Keratinocyte (primary cell): ENCODE results near the gene KIFC3. TPM values are rescaled to one million over a fixed set of nuclear protein-coding genes. Genes with fewer than 3 reads are reported as not detected.

Experiments
- DNase-seq: peaks from one replicate; pipeline ENCODE4 v3.0.0-alpha.2; 2011; ENCODE audit warnings: low read depth, missing footprints, low spot score
- FAIRE-seq: peaks from 2 replicates; lab custom pipeline; 2011; peaks lifted over from hg19 to GRCh38; lab: Jason Lieb, UNC
- H2AFZ ChIP-seq: 2 replicates; pipeline ENCODE4 v1.6.0; 2012; ENCODE audit warnings: low read length, control low read depth, inconsistent platforms; ENCODE audit not compliant: control insufficient read depth
- H3K27ac ChIP-seq: 2 replicates; pipeline ENCODE4 v1.5.1; 2011; ENCODE audit warnings: low read length; ENCODE audit not compliant: control insufficient read depth, insufficient read depth
- H3K27me3 ChIP-seq: 3 replicates; pipeline ENCODE4 v1.6.0; 2011; ENCODE audit warnings: low read length; ENCODE audit not compliant: control insufficient read depth, insufficient read depth; ENCODE audit errors: extremely low read depth
- H3K36me3 ChIP-seq, 2 experiments: 2 replicates in 1 of 2; 3 replicates in 1 of 2; pipeline ENCODE4 v1.5.1; 2011; ENCODE audit warnings: low read length in 2 of 2, mild to moderate bottlenecking in 1 of 2; ENCODE audit not compliant: control insufficient read depth in 2 of 2, insufficient read depth in 2 of 2; ENCODE audit errors: extremely low read depth in 1 of 2
- H3K4me1 ChIP-seq: 3 replicates; pipeline ENCODE4 v1.5.1; 2011; ENCODE audit warnings: low read length; ENCODE audit not compliant: control insufficient read depth, insufficient read depth; ENCODE audit errors: extremely low read depth
- H3K4me2 ChIP-seq: 3 replicates; pipeline ENCODE4 v1.6.0; 2011; ENCODE audit warnings: low read depth, low read length; ENCODE audit not compliant: control insufficient read depth, insufficient read depth; ENCODE audit errors: extremely low read depth
- H3K4me3 ChIP-seq, 3 experiments: fragments of 200-600 bp in 1 of 3; sonication (generic) in 1 of 3; 2 replicates in 2 of 3; 3 replicates in 1 of 3; pipeline ENCODE4 v1.5.1; 2011 to 2016; ENCODE audit warnings: low read length in 3 of 3, mild to moderate bottlenecking in 3 of 3, control low read depth in 2 of 3, inconsistent platforms in 1 of 3, low read depth in 1 of 3, mixed read lengths in 1 of 3, mixed run types in 1 of 3, moderate library complexity in 1 of 3; ENCODE audit not compliant: control insufficient read depth in 2 of 3, insufficient read depth in 2 of 3; ENCODE audit errors: extremely low read depth in 1 of 3
- H3K79me2 ChIP-seq: 2 replicates; pipeline ENCODE4 v1.6.0; 2012; ENCODE audit warnings: low read length; ENCODE audit not compliant: control insufficient read depth, insufficient read depth
- H3K9ac ChIP-seq: 3 replicates; pipeline ENCODE4 v1.6.0; 2011; ENCODE audit warnings: low read length; ENCODE audit not compliant: control insufficient read depth, insufficient read depth; ENCODE audit errors: extremely low read depth
- H3K9me1 ChIP-seq: 3 replicates; pipeline ENCODE4 v1.6.0; 2011; ENCODE audit warnings: low read length; ENCODE audit not compliant: control insufficient read depth, insufficient read depth; ENCODE audit errors: extremely low read depth
- H3K9me3 ChIP-seq: 2 replicates; pipeline ENCODE4 v1.5.1; 2012; ENCODE audit warnings: low read depth, low read length; ENCODE audit not compliant: control insufficient read depth
- H4K20me1 ChIP-seq: 3 replicates; pipeline ENCODE4 v1.6.0; 2011; ENCODE audit warnings: low read length; ENCODE audit not compliant: control insufficient read depth, insufficient read depth; ENCODE audit errors: extremely low read depth
- EZH2 ChIP-seq: IDR thresholded peaks from one replicate; pipeline ENCODE4 v1.6.1; 2012; ENCODE audit warnings: inconsistent platforms, mild to moderate bottlenecking, low read length, moderate library complexity
- dilution Hi-C: fragments of 300-500 bp; cut with MboI; formaldehyde crosslinking; loops from one replicate; pipeline ENCODE4 v1.7.0; 2020; ENCODE audit warnings: low sequenced_read_pairs; ENCODE audit not compliant: extremely low pct_ligation_motif_present
- polyA plus RNA-seq, 5 experiments: library from polyadenylated mRNA; depleted of rRNA in 3 of 5; stranded (reverse) in 3 of 5; stranded (forward) in 1 of 5; unstranded in 1 of 5; fragments of >200 nt; gene quantifications; 1 replicate in 1 of 5; 2 replicates in 3 of 5; 3 replicates in 1 of 5; pipeline versions ENCODE4 v1.2.1 to v1.2.3, GENCODE V29; 2011 to 2012; ENCODE audit warnings: missing spikeins in 2 of 5, low read depth in 1 of 5, low replicate concordance in 1 of 5
- TF ChIP-seq, protein P1 (sequence below), 3 experiments: IDR thresholded peaks in 1 of 3; conservative IDR thresholded peaks in 1 of 3; optimal IDR thresholded peaks in 1 of 3; 2 replicates in 2 of 3; 3 replicates in 1 of 3; pipeline versions ENCODE3 to v1.5.1; 2011; ENCODE audit warnings: low read length in 3 of 3, mild to moderate bottlenecking in 3 of 3, moderate library complexity in 2 of 3, control low read depth in 1 of 3, inconsistent platforms in 1 of 3; ENCODE audit not compliant: insufficient read depth in 2 of 3; ENCODE audit errors: extremely low read depth in 1 of 3

KIFC3 gene
- polyA plus RNA-seq, 1 donor (not counting 4 experiments of a cell fraction or from before 2014, with no cell fraction given): 22.7 TPM

DNA sequence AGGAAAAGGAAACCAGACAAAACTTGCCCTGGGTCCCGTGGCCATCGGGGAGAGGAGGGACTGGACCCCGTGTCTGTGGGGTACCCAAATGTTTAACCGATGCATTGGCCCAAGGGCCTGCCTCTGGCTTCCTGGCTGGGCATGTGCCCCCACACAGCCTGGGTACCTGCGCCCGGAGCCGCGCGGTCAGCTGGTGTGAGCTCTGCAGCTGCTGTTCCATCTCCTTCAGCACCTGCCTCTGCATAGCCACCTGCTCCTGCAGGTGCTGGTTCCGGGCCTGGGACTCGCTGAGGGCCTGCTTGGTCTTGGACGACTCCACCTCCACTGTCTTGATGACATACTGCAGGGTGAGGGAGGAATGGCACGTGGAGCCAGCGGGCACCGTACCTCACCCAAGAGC lies 31.9 kb downstream of the KIFC3 start:
- Histone ChIP-seq H3K9me3 (no peaks in the 10 kb centered on the region), H3K4me1 (no peaks in the 10 kb centered on the region), H3K79me2 (no peaks in the 10 kb centered on the region), H3K36me3 (peaks cover 28 to 50% of the 10 kb centered on the region in 2 experiments), H2AFZ (no peak overlapping the region), H4K20me1 (no peaks in the 10 kb centered on the region), H3K27me3 (no peaks in the 10 kb centered on the region), H3K9ac (no peak overlapping the region), H3K27ac (no peak overlapping the region), H3K9me1 (no peaks in the 10 kb centered on the region), H3K4me3 (no peak overlapping the region), H3K4me2 (no peak overlapping the region)
- DNase-seq (no peak), FAIRE-seq (no peak)
- TF ChIP-seq EZH2: no peak
- TF ChIP-seq, protein P1, sequence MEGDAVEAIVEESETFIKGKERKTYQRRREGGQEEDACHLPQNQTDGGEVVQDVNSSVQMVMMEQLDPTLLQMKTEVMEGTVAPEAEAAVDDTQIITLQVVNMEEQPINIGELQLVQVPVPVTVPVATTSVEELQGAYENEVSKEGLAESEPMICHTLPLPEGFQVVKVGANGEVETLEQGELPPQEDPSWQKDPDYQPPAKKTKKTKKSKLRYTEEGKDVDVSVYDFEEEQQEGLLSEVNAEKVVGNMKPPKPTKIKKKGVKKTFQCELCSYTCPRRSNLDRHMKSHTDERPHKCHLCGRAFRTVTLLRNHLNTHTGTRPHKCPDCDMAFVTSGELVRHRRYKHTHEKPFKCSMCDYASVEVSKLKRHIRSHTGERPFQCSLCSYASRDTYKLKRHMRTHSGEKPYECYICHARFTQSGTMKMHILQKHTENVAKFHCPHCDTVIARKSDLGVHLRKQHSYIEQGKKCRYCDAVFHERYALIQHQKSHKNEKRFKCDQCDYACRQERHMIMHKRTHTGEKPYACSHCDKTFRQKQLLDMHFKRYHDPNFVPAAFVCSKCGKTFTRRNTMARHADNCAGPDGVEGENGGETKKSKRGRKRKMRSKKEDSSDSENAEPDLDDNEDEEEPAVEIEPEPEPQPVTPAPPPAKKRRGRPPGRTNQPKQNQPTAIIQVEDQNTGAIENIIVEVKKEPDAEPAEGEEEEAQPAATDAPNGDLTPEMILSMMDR (optimal IDR thresholded peaks at IDR 0.05 in 1 of 3, IDR thresholded peaks at IDR 0.05 in 1 of 3, conservative IDR thresholded peaks at IDR 0.05 in 1 of 3; ENCODE audit: extremely low read depth in 1 of 3, insufficient read depth in 2 of 3, low read length in 3 of 3): no peak
- dilution Hi-C loops: no loop called here

DNA sequence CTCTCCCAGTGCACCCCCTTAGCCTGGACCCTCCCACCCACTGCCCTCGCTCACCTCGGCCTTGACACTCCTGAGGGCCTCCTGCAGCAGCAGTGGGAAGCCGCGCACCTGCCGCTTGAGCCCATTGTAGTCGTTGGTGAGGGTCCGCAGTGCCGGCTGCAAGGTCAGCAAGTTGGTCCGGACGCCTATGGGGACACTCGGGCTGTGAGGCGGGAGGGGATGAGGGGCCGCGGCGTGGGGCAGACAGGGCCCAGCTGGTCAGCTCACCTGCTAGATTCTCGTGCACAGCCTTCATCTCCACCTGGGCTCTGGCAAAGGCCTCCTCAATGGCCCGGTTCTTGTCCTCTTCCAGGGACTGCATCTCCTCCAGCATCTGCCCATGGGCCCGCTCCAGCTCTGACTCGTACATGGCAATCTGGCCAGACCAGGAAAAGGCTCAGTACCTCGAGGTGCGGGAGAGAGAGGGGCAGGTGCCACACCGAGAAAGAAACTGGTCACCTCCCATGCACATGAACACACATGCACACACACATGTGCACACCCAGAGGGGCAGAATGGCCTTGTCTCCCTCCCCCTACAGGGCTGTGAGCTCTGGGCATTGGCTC lies 32.6 kb downstream of the KIFC3 start:
- H3K9ac ChIP-seq: no peak overlapping the region
- no peak for FAIRE-seq
- no peaks in the 10 kb centered on the region for H3K27me3 ChIP-seq
- peaks cover 3% of the 10 kb centered on the region for H3K4me1 ChIP-seq
- dilution Hi-C loops: no loop called here
- no peaks in the 10 kb centered on the region for H3K9me3 ChIP-seq
- no peaks in the 10 kb centered on the region for H4K20me1 ChIP-seq
- no peaks in the 10 kb centered on the region for H3K9me1 ChIP-seq
- TF ChIP-seq, protein P1 (optimal IDR thresholded peaks at IDR 0.05 in 1 of 3, IDR thresholded peaks at IDR 0.05 in 1 of 3, conservative IDR thresholded peaks at IDR 0.05 in 1 of 3; ENCODE audit: extremely low read depth in 1 of 3, insufficient read depth in 2 of 3, low read length in 3 of 3): no peak
- TF ChIP-seq EZH2: no peak
- no peak overlapping the region for H2AFZ ChIP-seq
- no peak overlapping the region for H3K4me3 ChIP-seq
- H3K79me2 ChIP-seq: no peaks in the 10 kb centered on the region
- H3K4me2 ChIP-seq: no peak overlapping the region
- DNase-seq: no peak
- no peak overlapping the region for H3K27ac ChIP-seq
- peaks cover 23 to 49% of the 10 kb centered on the region in 2 experiments for H3K36me3 ChIP-seq
